Panc1 (cell line): ENCODE measurements around the gene RBM47. TPM values are rescaled to one million over a fixed set of nuclear protein-coding genes. Genes with fewer than 3 reads are reported as not detected.

Experiments used
- ATAC-seq: fragments of 200-7000 bp; cut with Tn5 transposase; 2 replicates; pipeline ENCODE4 v1.9.1; 2020; ENCODE audit warnings: mild to moderate bottlenecking, moderate library complexity
- BruUV-seq: library from RNA; stranded (reverse); fragments of 400-500 nt; replicated peaks from 2 replicates; lab custom pipeline; 2021; lab: Mats Ljungman, UMichigan
- CTCF ChIA-PET: fragments of 300-600 bp; sonication (Branson Sonifier 250); formaldehyde crosslinking; loops from one replicate; lab custom pipeline; 2022; ENCODE audit warnings: antibody characterized with exemption; lab: Charles Lee
- POLR2A ChIA-PET: fragments of 300-600 bp; sonication (Branson Sonifier 250); formaldehyde crosslinking; loops from one replicate; lab custom pipeline; 2022; ENCODE audit warnings: antibody characterized with exemption; lab: Charles Lee
- DNase-seq: peaks from one replicate; pipeline ENCODE4 v3.0.0-alpha.2; 2010; ENCODE audit warnings: low read depth, low spot score
- H3K27ac ChIP-seq: 2 replicates; pipeline ENCODE4 v1.5.1; 2011; ENCODE audit warnings: mild to moderate bottlenecking, low read length, inconsistent platforms
- H3K27me3 ChIP-seq: fragments of 200-500 bp; sonication (Bioruptor generic); 2 replicates; pipeline ENCODE4 v1.6.0; 2014; ENCODE audit warnings: low read length, inconsistent platforms; ENCODE audit not compliant: control insufficient read depth, insufficient read depth
- H3K36me3 ChIP-seq: fragments of 200-500 bp; sonication (Bioruptor generic); 2 replicates; pipeline ENCODE4 v1.5.1; 2014; ENCODE audit warnings: inconsistent platforms, mild to moderate bottlenecking, low read length, moderate library complexity; ENCODE audit not compliant: control insufficient read depth, insufficient read depth
- H3K4me1 ChIP-seq: 2 replicates; pipeline ENCODE4 v1.5.1; 2011; ENCODE audit warnings: inconsistent platforms, mild to moderate bottlenecking, low read length, moderate library complexity; ENCODE audit not compliant: control insufficient read depth, insufficient read depth
- H3K4me3 ChIP-seq, 2 experiments: 2 replicates each; pipeline ENCODE4 v1.5.1; 2011 to 2012; ENCODE audit warnings: low read depth in 2 of 2, low read length in 2 of 2, mild to moderate bottlenecking in 2 of 2, inconsistent platforms in 1 of 2, moderate library complexity in 1 of 2
- H3K9me3 ChIP-seq: fragments of 200-500 bp; sonication (Bioruptor generic); 2 replicates; pipeline ENCODE4 v1.5.1; 2014; ENCODE audit warnings: low read depth, mild to moderate bottlenecking, inconsistent platforms, low read length, moderate library complexity; ENCODE audit not compliant: control insufficient read depth, insufficient read depth
- CTCF ChIP-seq: fragments of 450-650 bp; IDR thresholded peaks from 2 replicates; pipeline ENCODE4 v1.5.1; 2017; ENCODE audit warnings: mild to moderate bottlenecking
- POLR2AphosphoS5 ChIP-seq: IDR thresholded peaks from 2 replicates; pipeline ENCODE4 v1.6.1; 2012; ENCODE audit warnings: mild to moderate bottlenecking, low read depth, low read length, moderate library complexity
- REST ChIP-seq, 2 experiments: IDR thresholded peaks; 2 replicates each; pipeline ENCODE4 v1.6.1; 2011 to 2012; ENCODE audit warnings: low read depth in 2 of 2, control low read depth in 1 of 2, low read length in 1 of 2, mild to moderate bottlenecking in 1 of 2, moderate library complexity in 1 of 2; ENCODE audit not compliant: insufficient read depth in 1 of 2
- SIN3A ChIP-seq: IDR thresholded peaks from 2 replicates; pipeline ENCODE4 v1.6.1; 2012; ENCODE audit warnings: low read depth, mild to moderate bottlenecking, low read length, moderate library complexity, borderline replicate concordance; ENCODE audit not compliant: insufficient read depth
- TCF7L2 ChIP-seq: IDR thresholded peaks from 2 replicates; pipeline ENCODE4 v1.6.1; 2011; ENCODE audit warnings: mild to moderate bottlenecking, low read depth, low read length, inconsistent platforms
- in situ Hi-C: cut with HindIII; loops from 2 replicates; pipeline ENCODE4 v1.10.0; 2016; ENCODE audit warnings: low sequenced_read_pairs, low pct_unique_long_range_greater_than_20kb
- intact Hi-C: fragments of 100-400 bp; cut with micrococcal nuclease; formaldehyde crosslinking; loops from one replicate; pipeline ENCODE4 v1.10.0; 2022; ENCODE audit not compliant: unreplicated experiment
- total RNA-seq: library from RNA; stranded (reverse); gene quantifications from one replicate; pipeline ENCODE4 v1.2.1, GENCODE V29; 2021; ENCODE audit not compliant: unreplicated experiment

RBM47 gene
- total RNA-seq, 1 experiment from 2014 or later: 2.0 TPM

DNA sequence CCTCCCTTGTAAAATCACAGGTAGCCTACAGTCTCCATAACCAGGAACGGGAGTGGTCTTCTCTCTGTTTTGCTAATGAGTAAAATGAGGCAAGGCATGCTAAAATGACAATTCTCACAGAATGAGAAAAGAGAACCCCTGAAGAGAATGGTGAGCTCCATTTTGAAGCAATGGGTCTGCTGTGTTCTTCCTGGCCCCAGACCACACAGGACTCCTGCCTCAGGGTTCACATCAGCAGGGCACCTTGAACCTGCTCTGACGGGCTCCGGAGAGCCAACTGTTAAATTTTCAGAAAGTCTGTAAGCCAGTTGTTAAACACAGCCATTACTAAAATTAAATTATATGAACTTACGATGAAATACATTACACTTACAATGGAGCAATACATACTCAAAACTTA is 32.1 kb upstream of the RBM47 start:
- Histone ChIP-seq H3K9me3 (no peaks in the 10 kb centered on the region), H3K36me3 (no peaks in the 10 kb centered on the region), H3K4me3 (no peak overlapping the region), H3K27me3 (no peaks in the 10 kb centered on the region), H3K4me1 (no peaks in the 10 kb centered on the region), H3K27ac (no peak overlapping the region)
- POLR2A ChIA-PET: no interaction called here
- TF ChIP-seq TCF7L2: no peak
- CTCF ChIA-PET: no interaction called here
- intact Hi-C loops (no loop called here), in situ Hi-C loops (no loop called here)
- BruUV-seq: no TSS peak
- no peak for ATAC-seq
- no peak for DNase-seq

DNA sequence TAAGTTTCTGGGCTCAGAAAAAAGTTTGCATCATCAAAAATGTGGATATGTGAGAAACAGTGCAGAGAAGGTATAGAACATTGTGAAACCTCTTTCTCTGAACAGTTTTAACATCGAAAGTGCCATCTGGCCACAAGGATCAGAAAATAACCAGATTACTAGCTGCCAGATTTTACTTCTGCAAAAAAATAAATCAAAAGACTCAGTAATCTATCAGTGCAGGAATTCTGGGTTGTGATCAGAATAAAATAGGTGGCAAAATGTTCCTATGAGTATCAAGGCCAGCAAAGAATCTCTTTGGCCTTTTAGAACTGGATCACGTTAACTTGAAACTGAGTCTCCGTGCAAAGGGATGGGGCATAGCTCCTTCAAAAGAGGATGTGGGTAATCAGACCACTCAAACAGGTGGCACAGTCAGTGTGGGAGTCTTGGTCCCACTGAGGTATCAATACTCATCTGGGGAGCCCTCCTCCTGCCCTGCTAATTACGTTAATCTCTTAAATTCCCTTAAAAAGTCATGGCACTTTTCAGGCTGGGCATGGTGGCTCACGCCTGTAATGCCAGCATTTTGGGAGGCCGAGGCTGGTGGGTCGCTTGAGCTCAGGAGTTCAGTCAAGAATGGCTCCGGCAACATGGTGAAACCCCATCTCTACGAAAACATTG is 26.7 kb upstream of the RBM47 start:
- Histone ChIP-seq H3K27ac (no peak overlapping the region), H3K27me3 (no peaks in the 10 kb centered on the region), H3K36me3 (no peaks in the 10 kb centered on the region), H3K4me1 (no peaks in the 10 kb centered on the region), H3K9me3 (no peaks in the 10 kb centered on the region), H3K4me3 (no peak overlapping the region)
- TF ChIP-seq POLR2AphosphoS5: no peak
- TF ChIP-seq CTCF: no peak
- TF ChIP-seq SIN3A: no peak
- no peak for TF ChIP-seq TCF7L2
- TF ChIP-seq REST (IDR thresholded peaks at IDR 0.05; ENCODE audit: insufficient read depth in 1 of 2, low read depth in 2 of 2, low read length in 1 of 2): no peak
- CTCF ChIA-PET: no interaction called here
- in situ Hi-C loops (no loop called here), intact Hi-C loops (no loop called here)
- POLR2A ChIA-PET: no interaction called here
- no TSS peak for BruUV-seq
- DNase-seq (no peak), ATAC-seq (no peak)

GRCh38 chr4:40651280-40651679 is 21.6 kb upstream of the RBM47 start:
- no peak for TF ChIP-seq SIN3A
- TF ChIP-seq TCF7L2: no peak
- TF ChIP-seq CTCF: no peak
- TF ChIP-seq POLR2AphosphoS5: no peak
- no peak for TF ChIP-seq REST (IDR thresholded peaks at IDR 0.05; ENCODE audit: insufficient read depth in 1 of 2, low read depth in 2 of 2, low read length in 1 of 2)
- no peak overlapping the region for H3K4me3 ChIP-seq
- H3K4me1 ChIP-seq: no peaks in the 10 kb centered on the region
- no peak for DNase-seq
- intact Hi-C loops: no loop called here
- no peaks in the 10 kb centered on the region for H3K27me3 ChIP-seq
- BruUV-seq: no TSS peak
- ChIA-PET POLR2A (no interaction called here), CTCF (interaction anchor here (0.6 kb wide), 1 partner anchor 822 kb away, joined by 12 read pairs; no protein-coding TSS in a partner anchor)
- H3K36me3 ChIP-seq: no peaks in the 10 kb centered on the region
- H3K9me3 ChIP-seq: no peaks in the 10 kb centered on the region
- H3K27ac ChIP-seq: no peak overlapping the region
- ATAC-seq: no peak
- in situ Hi-C loops: no loop called here
